HFF-Myc (cell line): ENCODE data around the gene FN1.
A peak's percentile ranks its signal among the peaks of the same experiment; 100 is the strongest.

Experiments used
- DNase-seq: peaks from one replicate; pipeline ENCODE4 v3.0.0-alpha.2; 2011; ENCODE audit warnings: low read depth; ENCODE audit errors: extremely low read depth
- H3K4me3 ChIP-seq: replicated peaks from 2 replicates; pipeline ENCODE4 v1.5.1; 2011; ENCODE audit warnings: low read depth, mild to moderate bottlenecking, control low read depth, low read length
- TF ChIP-seq, protein P1 (sequence below): IDR thresholded peaks from 2 replicates; pipeline ENCODE4 v1.5.1; 2012; ENCODE audit warnings: mild to moderate bottlenecking, low read depth, low read length, control low read depth; ENCODE audit errors: missing control alignments

Gene FN1

DNA sequence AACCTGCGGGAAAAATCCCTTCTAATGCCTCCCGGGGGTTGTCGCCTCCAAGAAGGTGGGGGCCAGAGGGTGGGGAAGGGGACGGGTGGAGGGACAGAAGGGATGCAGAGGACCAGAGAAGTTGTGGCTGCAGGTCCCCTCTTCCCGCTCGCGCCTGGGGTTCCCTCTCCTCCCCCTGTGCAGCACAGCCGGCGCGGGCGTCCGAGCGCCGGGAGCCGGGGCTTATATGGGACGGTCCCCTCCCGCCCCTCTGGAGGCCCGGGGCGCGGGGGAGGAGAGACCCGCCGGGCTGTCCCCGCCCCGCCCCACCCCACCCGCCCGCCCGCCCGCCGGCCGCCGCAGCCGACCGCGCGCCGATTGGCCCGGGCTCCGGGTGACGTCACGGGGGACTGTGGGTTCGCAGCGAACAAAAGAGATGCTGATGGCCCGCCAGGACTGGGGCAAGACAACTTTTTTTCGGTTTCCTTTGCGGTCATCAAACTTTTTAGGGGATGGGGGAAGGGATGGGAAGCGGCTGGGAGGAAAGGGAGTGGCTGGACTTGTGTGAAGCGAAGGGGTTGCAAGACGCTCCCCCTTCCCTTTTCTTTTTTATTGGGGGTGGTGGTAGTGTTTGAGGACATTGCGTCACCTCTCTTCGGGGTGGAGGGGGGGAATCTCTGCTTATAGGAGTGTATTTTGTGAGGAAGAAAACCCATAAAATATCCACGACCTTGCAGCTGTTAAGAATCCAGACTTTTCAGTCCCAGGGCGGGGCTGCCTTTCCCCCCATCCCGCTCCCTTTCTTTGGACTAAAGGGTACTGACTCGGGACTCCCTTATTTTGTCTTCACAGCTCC, at the start of gene FN1:
Gene FN1, minus strand, starts transcription at position 199 of the 835 bp plus-strand sequence. CDS start 266 bp downstream, outside the sequence.
- peak within 1 kb of the TSS; percentile 85 for H3K4me3 ChIP-seq
- DNase-seq: peak; percentile 86
- TF ChIP-seq, protein P1, sequence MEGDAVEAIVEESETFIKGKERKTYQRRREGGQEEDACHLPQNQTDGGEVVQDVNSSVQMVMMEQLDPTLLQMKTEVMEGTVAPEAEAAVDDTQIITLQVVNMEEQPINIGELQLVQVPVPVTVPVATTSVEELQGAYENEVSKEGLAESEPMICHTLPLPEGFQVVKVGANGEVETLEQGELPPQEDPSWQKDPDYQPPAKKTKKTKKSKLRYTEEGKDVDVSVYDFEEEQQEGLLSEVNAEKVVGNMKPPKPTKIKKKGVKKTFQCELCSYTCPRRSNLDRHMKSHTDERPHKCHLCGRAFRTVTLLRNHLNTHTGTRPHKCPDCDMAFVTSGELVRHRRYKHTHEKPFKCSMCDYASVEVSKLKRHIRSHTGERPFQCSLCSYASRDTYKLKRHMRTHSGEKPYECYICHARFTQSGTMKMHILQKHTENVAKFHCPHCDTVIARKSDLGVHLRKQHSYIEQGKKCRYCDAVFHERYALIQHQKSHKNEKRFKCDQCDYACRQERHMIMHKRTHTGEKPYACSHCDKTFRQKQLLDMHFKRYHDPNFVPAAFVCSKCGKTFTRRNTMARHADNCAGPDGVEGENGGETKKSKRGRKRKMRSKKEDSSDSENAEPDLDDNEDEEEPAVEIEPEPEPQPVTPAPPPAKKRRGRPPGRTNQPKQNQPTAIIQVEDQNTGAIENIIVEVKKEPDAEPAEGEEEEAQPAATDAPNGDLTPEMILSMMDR: no peak

DNA sequence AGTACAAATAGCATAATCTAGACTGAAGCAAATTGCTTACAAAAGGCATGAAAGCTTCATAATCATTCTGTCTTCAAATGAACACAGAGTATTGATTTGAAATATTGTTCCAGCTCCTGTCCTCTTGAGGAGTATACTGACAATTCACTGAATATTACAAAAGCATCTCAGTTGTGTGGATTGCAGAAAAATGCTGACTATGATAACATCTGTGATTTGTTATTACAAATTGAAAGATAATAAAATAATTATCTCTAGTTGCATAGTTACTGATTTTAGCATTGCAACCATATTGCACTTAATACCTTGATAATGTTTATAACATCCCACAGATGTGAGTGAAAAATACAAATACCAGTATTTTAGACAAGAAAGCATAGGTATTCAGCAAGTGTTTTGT, 49.2 kb upstream of the FN1 start:
- TF ChIP-seq, protein P1: no peak
- DNase-seq: no peak
- H3K4me3 ChIP-seq: no peak overlapping the region

DNA sequence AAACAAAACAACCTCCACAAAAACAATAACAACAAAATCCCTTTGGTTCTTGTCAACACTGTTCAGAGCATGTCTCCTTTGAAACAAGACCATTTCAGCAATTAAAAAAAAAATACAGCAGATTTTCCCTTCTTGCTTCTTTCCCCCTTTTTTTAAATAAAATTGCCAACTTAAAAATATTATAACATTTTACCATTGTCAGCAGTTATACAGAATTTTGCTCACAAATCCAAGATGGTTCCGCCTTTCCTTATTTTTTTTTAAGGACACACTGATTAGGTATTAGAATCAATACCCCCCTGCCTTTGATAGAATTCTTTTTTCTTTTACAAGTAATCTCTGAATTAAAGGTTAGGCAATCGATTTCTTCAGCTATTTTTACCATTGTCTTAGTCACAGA, 48.7 kb upstream of the FN1 start:
- no peak overlapping the region for H3K4me3 ChIP-seq
- TF ChIP-seq, protein P1: no peak

DNA sequence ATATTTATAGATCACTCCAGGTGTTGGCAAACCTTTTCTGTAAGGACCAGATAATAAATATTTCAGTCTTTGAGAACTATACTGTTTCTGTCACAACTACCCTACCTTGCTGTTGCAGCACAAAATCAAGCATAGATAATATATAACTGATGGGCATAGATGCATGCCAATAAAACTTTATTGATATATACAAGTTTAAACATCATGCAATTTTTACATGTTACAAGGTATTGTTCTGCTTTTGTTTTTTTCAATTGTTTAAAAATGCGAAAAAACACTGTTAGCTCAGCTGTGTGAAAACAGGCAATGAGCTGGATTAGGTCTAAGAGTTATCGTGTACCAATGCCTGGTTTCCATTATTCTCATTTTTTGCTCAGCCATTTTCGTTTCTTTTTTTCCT, 47.6 kb upstream of the FN1 start:
- TF ChIP-seq, protein P1: no peak
- H3K4me3 ChIP-seq: no peak overlapping the region
- no peak for DNase-seq

More for the DNA sequence above, 48.7 kb upstream of the FN1 start:
- DNase-seq: no peak

DNA sequence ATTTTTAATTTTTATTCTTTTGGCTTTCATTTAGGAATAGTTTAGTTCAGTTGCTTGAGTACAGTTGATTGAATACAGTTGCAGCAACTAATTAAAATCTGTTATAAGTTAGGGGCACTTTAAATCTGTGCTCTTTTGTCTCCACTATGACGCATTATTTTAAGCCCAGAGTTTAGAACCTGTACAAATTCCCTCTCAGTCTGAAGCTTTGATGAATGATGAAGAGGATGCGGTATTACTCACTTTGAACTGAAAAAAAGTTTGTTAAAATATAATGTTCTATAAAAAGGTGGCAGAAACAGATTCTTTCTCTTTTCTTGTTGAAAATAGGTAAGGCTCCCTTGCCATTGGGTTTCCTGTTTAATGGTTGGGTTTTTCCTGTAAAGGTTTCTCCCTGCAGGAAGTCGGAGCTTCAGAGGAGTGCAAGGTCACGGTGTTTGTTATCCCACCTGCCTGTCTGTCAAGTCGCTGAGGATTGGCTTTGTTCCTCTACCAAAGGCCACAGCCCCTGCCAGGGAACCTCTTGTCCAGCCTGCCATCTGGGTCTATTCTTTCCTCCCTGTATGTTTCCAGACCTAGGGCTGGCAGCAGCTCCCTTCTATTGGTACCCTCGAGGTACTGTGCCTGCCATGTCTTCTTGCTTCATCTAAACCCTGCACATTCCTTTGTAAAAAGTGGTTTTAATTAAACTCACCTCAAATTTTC, 43.8 kb upstream of the FN1 start:
- TF ChIP-seq, protein P1: no peak
- H3K4me3 ChIP-seq: no peak overlapping the region
- DNase-seq: no peak

DNA sequence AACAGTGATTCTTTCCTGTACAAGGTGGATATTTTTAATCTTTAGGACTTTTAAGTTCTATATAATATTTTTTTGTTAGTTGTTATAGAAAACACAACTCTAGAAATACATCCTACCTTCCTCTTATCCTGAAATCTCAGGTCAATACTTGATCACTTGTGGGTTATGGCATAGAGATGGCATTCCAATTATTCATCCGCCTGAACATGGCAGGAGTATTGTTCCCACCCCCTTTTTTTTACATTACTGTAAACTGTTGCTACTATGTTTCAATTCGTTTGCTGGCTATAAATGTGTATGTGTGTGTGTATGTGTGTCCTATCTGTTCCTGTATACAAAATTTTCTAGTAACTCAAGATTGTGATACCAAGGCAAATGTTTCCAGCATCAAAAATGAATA, 43.3 kb upstream of the FN1 start:
- no peak for DNase-seq
- H3K4me3 ChIP-seq: no peak overlapping the region
- TF ChIP-seq, protein P1: no peak
